Brain microvascular endothelial cell (primary cell): ENCODE results near the gene UTP20.
"Not testable (repeated sequence)": the region's sequence is repeated elsewhere in the genome, so short reads cannot be mapped to it uniquely, and the experiment has no call there.

Source experiments
- DNase-seq: peaks from one replicate; pipeline ENCODE4 v3.0.0-alpha.2; 2020
- H3K27ac ChIP-seq: fragments of 250-450 bp; sonication (Bioruptor Pico); 2 replicates; pipeline ENCODE4 v1.5.1; 2020; ENCODE audit warnings: mild to moderate bottlenecking, moderate library complexity
- H3K27me3 ChIP-seq: fragments of 250-450 bp; sonication (Bioruptor Pico); replicated peaks from 2 replicates; pipeline ENCODE4 v1.5.1; 2020; ENCODE audit warnings: mild to moderate bottlenecking
- H3K36me3 ChIP-seq: fragments of 250-450 bp; sonication (Bioruptor Pico); replicated peaks from 2 replicates; pipeline ENCODE4 v1.5.1; 2020; ENCODE audit warnings: mild to moderate bottlenecking
- H3K4me3 ChIP-seq: 2 replicates; pipeline ENCODE4 v1.5.1; 2011; ENCODE audit warnings: low read depth, mild to moderate bottlenecking, control low read depth, low read length, moderate library complexity
- CTCF ChIP-seq: IDR thresholded peaks from 2 replicates; pipeline ENCODE4 v1.5.1; 2011; ENCODE audit warnings: low read depth, mild to moderate bottlenecking, moderate library complexity, low read length, control low read depth, inconsistent platforms; ENCODE audit errors: missing control alignments
- in situ Hi-C: cut with HindIII; loops from 2 replicates; pipeline ENCODE4 v1.10.0; 2017; ENCODE audit warnings: low sequenced_read_pairs, low pct_ligation_motif_present

UTP20 gene

DNA sequence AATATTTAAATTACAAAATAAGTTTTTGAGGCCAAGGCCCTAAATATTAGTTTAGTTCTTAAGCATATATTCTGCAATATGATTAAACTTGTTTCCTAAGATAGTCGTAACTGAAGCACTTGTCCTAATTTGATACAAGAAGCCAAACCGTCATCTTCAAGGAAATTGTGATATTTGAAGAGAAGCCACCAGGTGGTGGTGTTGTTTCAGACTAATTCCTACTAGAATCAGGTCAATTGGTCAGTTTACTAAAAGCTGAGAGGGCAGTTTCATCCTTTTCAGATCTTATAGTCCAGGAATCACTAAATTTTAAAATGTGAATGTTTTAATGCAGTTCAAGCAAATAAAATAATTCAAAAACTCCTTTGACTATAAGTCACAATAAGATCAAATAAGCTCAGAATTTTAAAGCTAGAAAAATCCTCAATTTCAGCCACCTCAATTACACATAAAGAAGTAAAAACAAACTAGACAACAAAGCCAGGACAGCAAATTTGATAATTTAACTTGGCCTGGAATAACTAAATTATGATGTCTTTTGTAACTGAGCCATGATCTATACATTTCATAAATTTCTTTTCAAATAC, 134.7 kb downstream of the UTP20 start:
- DNase-seq, result peak; percentile 57
- Histone ChIP-seq H3K4me3 (no peak overlapping the region), H3K27ac (no peak overlapping the region), H3K27me3 (no peaks in the 10 kb centered on the region), H3K36me3 (no peaks in the 10 kb centered on the region)
- in situ Hi-C loops, result no loop called here
- peak; percentile 51 for TF ChIP-seq CTCF

- Histone ChIP-seq H3K36me3 (no peaks in the 10 kb centered on the region), H3K27ac (no peak overlapping the region), H3K4me3 (no peak overlapping the region), H3K27me3 (no peaks in the 10 kb centered on the region)
- DNase-seq, result no peak
- in situ Hi-C loops, result no loop called here
- TF ChIP-seq CTCF, result no peak
Measured at GRCh38 chr12:101415228-101415627, 135.3 kb downstream of the UTP20 start.

- not testable (repeated sequence) for DNase-seq
Measured at GRCh38 chr12:101422066-101422465, 142.2 kb downstream of the UTP20 start.

DNA sequence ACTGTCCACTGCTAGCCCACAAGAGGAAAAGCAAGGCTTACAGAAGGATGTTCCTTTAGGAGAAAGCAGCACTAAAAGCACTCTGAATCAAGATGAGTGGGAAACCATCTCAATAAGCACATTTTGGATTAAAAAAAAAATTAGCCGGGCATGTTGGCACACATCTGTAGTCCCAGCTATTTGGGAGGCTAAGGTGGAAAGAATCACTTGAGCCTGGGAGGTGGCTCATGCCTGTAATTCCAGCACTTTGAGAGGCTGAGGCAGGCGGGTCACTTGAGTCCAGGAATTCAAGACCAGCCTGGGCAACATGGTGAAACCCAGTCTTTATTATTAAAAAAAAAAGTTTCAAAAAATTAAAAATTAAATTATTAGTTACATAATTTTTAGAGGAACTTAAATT, 144.7 kb downstream of the UTP20 start:
- Histone ChIP-seq H3K36me3 (no peaks in the 10 kb centered on the region), H3K4me3 (no peak overlapping the region), H3K27ac (no peak overlapping the region), H3K27me3 (no peaks in the 10 kb centered on the region)
- TF ChIP-seq CTCF, result no peak
- DNase-seq, result no peak
- in situ Hi-C loops, result no loop called here

More at GRCh38 chr12:101422066-101422465, 142.2 kb downstream of the UTP20 start:
- H3K27ac ChIP-seq, H3K4me3 ChIP-seq, H3K27me3 ChIP-seq, H3K36me3 ChIP-seq, in situ Hi-C loops: not testable (repeated sequence)

- in situ Hi-C loops, result no loop called here
- Histone ChIP-seq H3K27me3 (no peaks in the 10 kb centered on the region), H3K36me3 (no peaks in the 10 kb centered on the region), H3K4me3 (no peak overlapping the region), H3K27ac (no peak overlapping the region)
- no peak for TF ChIP-seq CTCF
- no peak for DNase-seq
Measured at GRCh38 chr12:101430456-101430855, 150.6 kb downstream of the UTP20 start.

DNA sequence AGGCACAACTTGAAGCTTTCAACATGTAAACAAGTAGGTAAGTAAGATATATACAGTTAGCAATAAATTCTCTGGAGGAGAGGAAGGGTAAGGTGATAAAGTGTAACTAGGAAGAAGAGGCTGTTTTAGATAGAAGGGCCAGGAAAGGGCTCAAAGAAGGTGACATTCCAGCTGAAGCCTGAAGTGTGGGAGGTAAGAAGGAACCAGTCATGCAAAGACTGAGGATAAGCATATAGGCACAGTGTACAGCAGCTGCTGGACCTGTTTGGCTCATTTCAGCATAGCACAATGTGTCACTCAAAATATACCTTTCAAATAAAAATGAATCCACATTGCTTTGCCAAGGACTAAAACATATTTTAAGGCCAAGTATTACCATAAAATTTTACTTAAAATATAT, 156.2 kb downstream of the UTP20 start:
- in situ Hi-C loops, result no loop called here
- no peak for DNase-seq
- Histone ChIP-seq H3K36me3 (no peaks in the 10 kb centered on the region), H3K27me3 (no peaks in the 10 kb centered on the region), H3K27ac (no peak overlapping the region), H3K4me3 (no peak overlapping the region)
- no peak for TF ChIP-seq CTCF
